ENCODE measurements around the gene TXNL4B. TPM values are rescaled to one million over a fixed set of nuclear protein-coding genes. Genes with fewer than 3 reads are reported as not detected.

Gene TXNL4B
- total RNA-seq, 1 donor from 2014 or later = 7.1 TPM

DNA sequence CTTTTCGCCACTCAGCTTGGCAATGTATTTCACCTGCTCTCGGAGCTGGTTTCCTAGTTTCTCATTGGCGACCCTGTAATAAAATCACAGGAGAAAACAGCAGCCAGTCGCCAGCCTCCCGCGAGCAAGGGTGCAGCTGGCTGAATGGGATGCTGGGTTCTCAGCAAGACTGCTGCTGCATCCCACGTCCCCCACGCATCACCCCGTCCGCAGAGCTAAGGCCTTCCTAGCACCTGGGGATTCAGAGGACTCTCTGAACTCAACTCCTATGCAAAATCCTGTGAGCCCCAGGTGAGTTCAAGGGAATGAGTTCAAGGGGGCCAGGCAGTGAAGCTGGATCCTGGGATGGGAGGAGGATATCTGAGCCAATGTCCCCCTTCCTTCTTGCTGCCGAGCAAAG is 29.5 kb upstream of the TXNL4B start:
- H3K27ac Mint-ChIP-seq (ENCODE audit: unreplicated experiment) = no peak overlapping the region
- peaks cover 6% of the 10 kb centered on the region for H3K4me1 Mint-ChIP-seq (ENCODE audit: low read depth)
- no peak for DNase-seq (ENCODE audit: low spot score)
- no peaks in the 10 kb centered on the region for H3K27me3 Mint-ChIP-seq (ENCODE audit: low read depth)
- no peak overlapping the region for H3K4me3 Mint-ChIP-seq (ENCODE audit: unreplicated experiment)
- no peaks in the 10 kb centered on the region for H3K36me3 Mint-ChIP-seq (ENCODE audit: low read depth)
- H3K9me3 Mint-ChIP-seq (ENCODE audit: low read depth) = no peaks in the 10 kb centered on the region
- TF ChIP-seq, protein P1, sequence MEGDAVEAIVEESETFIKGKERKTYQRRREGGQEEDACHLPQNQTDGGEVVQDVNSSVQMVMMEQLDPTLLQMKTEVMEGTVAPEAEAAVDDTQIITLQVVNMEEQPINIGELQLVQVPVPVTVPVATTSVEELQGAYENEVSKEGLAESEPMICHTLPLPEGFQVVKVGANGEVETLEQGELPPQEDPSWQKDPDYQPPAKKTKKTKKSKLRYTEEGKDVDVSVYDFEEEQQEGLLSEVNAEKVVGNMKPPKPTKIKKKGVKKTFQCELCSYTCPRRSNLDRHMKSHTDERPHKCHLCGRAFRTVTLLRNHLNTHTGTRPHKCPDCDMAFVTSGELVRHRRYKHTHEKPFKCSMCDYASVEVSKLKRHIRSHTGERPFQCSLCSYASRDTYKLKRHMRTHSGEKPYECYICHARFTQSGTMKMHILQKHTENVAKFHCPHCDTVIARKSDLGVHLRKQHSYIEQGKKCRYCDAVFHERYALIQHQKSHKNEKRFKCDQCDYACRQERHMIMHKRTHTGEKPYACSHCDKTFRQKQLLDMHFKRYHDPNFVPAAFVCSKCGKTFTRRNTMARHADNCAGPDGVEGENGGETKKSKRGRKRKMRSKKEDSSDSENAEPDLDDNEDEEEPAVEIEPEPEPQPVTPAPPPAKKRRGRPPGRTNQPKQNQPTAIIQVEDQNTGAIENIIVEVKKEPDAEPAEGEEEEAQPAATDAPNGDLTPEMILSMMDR (IDR thresholded peaks at IDR 0.05) = no peak

DNA sequence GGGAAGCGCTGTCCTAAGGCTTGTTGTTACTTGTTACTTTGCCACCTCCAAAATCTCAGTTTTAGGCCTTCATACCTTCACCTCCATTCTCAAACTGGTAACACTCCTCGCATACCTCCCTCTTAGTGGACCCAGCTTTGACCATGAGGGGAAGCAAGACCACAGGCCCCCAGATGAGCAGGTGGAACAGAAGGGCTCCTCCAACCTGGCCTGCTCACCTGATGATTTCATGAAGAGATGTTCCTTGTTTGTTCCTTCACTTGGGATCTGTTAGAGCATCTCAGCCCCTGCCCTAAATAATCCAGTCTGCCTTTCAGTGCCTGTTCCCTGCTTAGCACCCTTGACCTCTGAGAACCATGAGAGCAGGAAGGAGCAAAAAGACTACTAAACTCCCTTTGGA is 28.9 kb upstream of the TXNL4B start:
- Mint-ChIP-seq H3K36me3 (ENCODE audit: low read depth) (no peaks in the 10 kb centered on the region), H3K9me3 (ENCODE audit: low read depth) (no peaks in the 10 kb centered on the region), H3K27ac (ENCODE audit: unreplicated experiment) (no peak overlapping the region), H3K27me3 (ENCODE audit: low read depth) (no peaks in the 10 kb centered on the region), H3K4me3 (ENCODE audit: unreplicated experiment) (no peak overlapping the region), H3K4me1 (ENCODE audit: low read depth) (peaks cover 6% of the 10 kb centered on the region)
- TF ChIP-seq, protein P1 (IDR thresholded peaks at IDR 0.05) = no peak
- no peak for DNase-seq (ENCODE audit: low spot score)

DNA sequence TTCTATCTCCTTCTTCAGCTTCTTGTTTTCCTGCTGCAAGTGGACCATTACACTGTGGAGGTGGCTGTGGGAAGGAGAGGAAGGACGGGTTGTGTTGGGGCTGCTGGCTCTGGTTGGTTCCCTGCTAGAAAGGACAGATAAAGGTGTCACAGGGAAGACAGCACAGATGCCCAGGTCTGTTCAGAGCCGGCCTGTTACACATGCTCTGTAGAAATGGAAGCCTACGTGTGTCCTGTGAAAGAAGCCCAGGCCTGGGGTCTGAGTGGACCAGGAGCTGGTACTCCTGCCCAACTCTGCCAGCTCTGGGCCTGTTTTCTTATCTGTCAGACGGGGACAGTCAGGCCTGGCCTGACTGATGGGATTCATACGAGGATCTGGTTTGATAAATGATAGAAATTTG is 26.6 kb upstream of the TXNL4B start:
- Mint-ChIP-seq H3K9me3 (ENCODE audit: low read depth) (peaks cover 3% of the 10 kb centered on the region), H3K27ac (ENCODE audit: unreplicated experiment) (no peak overlapping the region)
- TF ChIP-seq, protein P1 (IDR thresholded peaks at IDR 0.05) = no peak

DNA sequence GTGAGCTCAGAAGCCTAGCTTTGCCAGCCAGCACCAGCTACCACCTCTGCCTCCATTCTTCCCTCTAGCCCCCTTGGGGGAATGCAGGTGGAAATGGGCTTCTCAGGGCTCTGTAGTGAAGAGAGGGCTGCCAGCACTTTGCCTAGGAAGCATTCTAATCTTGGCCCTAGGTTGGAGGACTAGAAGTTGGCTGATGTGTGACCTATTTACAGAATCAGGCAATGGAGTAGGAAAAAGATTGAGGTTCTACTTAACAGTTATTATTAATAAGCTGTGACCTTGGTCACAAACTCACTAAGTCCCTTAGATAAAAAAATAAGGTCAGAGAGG is 20.2 kb upstream of the TXNL4B start:
- Mint-ChIP-seq H3K36me3 (ENCODE audit: low read depth) (peaks cover 36% of the 10 kb centered on the region), H3K9me3 (ENCODE audit: low read depth) (peaks cover 9% of the 10 kb centered on the region), H3K27me3 (ENCODE audit: low read depth) (no peaks in the 10 kb centered on the region), H3K4me1 (ENCODE audit: low read depth) (no peaks in the 10 kb centered on the region), H3K4me3 (ENCODE audit: unreplicated experiment) (no peak overlapping the region), H3K27ac (ENCODE audit: unreplicated experiment) (no peak overlapping the region)
- no peak for DNase-seq (ENCODE audit: low spot score)
- TF ChIP-seq, protein P1 (IDR thresholded peaks at IDR 0.05) = no peak

More for the DNA sequence above, 26.6 kb upstream of the TXNL4B start:
- Mint-ChIP-seq H3K36me3 (ENCODE audit: low read depth) (peaks cover 3% of the 10 kb centered on the region), H3K4me3 (ENCODE audit: unreplicated experiment) (no peak overlapping the region), H3K4me1 (ENCODE audit: low read depth) (peaks cover 3% of the 10 kb centered on the region), H3K27me3 (ENCODE audit: low read depth) (no peaks in the 10 kb centered on the region)
- DNase-seq (ENCODE audit: low spot score) = no peak

DNA sequence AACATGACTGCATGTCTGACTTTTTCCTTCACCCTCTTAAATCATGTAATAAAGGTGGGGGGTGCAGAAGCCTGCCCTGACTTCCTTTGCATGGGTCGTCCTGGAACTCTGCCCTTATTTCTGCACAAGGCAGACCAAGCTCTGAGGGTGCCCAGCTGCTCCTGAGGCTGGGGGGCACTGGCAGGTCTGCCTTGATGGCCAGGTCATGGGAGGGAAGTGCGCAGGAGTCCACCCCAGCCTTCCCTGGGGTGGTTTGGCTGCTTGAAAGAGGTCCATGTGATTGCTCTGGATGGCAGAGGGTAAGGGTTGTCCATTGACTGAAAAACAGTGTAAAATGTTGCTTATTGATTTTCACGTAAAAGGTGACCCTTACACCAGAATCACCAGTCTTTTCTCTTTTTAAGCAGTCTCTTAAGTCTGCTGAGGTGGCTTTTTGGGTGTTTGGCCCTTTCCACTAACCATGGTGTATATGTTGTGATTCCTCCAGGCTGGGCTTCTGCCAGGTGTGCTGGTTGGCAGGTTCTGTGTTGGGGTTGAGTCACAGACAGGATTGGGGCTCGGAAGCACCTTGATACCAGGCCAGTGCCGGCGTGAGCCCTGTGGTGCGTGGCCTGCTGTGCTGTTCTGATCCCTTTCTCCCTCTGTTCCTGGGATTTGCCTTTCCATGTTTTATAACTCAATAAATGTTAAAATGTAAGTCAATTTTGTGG is 19.6 kb upstream of the TXNL4B start:
- no peaks in the 10 kb centered on the region for H3K4me1 Mint-ChIP-seq (ENCODE audit: low read depth)
- no peak overlapping the region for H3K4me3 Mint-ChIP-seq (ENCODE audit: unreplicated experiment)
- DNase-seq (ENCODE audit: low spot score) = no peak
- TF ChIP-seq, protein P1 (IDR thresholded peaks at IDR 0.05) = no peak
- H3K36me3 Mint-ChIP-seq (ENCODE audit: low read depth) = peaks cover 39% of the 10 kb centered on the region
- H3K9me3 Mint-ChIP-seq (ENCODE audit: low read depth) = peaks cover 9% of the 10 kb centered on the region
- no peak overlapping the region for H3K27ac Mint-ChIP-seq (ENCODE audit: unreplicated experiment)
- no peaks in the 10 kb centered on the region for H3K27me3 Mint-ChIP-seq (ENCODE audit: low read depth)
